ENCODE results near the gene CREBBP.

DNA sequence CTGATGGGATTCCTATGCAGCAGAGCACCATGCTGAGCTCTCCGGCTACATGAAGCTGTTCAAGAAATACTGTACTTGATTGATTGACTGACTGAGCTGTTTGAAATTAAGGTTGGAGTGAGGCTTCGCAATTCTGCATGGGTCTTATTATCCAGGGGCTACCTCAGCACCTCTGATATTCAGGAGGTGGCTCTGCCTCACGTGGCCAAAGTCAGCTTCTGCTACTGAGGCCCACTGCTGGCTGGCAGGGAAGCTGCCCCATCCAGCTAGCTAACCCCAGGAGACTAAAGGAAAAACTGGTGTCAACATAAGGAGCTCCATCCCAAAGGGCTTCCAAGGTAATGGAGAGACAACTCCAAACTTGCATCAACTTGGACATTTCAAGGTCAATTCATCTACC is 97.0 kb downstream of the CREBBP start:
- TF ChIP-seq, protein P1, sequence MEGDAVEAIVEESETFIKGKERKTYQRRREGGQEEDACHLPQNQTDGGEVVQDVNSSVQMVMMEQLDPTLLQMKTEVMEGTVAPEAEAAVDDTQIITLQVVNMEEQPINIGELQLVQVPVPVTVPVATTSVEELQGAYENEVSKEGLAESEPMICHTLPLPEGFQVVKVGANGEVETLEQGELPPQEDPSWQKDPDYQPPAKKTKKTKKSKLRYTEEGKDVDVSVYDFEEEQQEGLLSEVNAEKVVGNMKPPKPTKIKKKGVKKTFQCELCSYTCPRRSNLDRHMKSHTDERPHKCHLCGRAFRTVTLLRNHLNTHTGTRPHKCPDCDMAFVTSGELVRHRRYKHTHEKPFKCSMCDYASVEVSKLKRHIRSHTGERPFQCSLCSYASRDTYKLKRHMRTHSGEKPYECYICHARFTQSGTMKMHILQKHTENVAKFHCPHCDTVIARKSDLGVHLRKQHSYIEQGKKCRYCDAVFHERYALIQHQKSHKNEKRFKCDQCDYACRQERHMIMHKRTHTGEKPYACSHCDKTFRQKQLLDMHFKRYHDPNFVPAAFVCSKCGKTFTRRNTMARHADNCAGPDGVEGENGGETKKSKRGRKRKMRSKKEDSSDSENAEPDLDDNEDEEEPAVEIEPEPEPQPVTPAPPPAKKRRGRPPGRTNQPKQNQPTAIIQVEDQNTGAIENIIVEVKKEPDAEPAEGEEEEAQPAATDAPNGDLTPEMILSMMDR (optimal IDR thresholded peaks at IDR 0.05 in 1 of 3, IDR thresholded peaks at IDR 0.05 in 1 of 3, conservative IDR thresholded peaks at IDR 0.05 in 1 of 3; ENCODE audit: extremely low read depth in 1 of 3, insufficient read depth in 2 of 3, low read length in 3 of 3), result no peak
- no peak for TF ChIP-seq EZH2 (IDR thresholded peaks at IDR 0.05; ENCODE audit: low read length)
